Measurements from ENCODE around the gene PRKACA. TPM values are rescaled to one million over a fixed set of nuclear protein-coding genes. Genes with fewer than 3 reads are reported as not detected.

Gene PRKACA
- total RNA-seq, 1 donor from 2014 or later = 28.0 TPM

GRCh38 chr19:14116918-14117578, 514 bp downstream of the PRKACA start:
- Histone ChIP-seq H3K9me3 (no peaks in the 10 kb centered on the region), H3K4me3 (peak overlapping the region; percentile 95 to 99), H3K27ac (peak overlapping the region; percentile 79), H3K36me3 (no peaks in the 10 kb centered on the region), H3K4me1 (peaks cover 73% of the 10 kb centered on the region), H3K27me3 (no peaks in the 10 kb centered on the region)
- TF ChIP-seq CTCF (IDR thresholded peaks at IDR 0.05) = no peak
- no peak for DNase-seq (ENCODE audit: extremely low spot score in 2 of 2)
- intact Hi-C loops (cut with DNase I) = loop anchor here (5.0 kb wide), 1 partner anchor 35 kb away; no protein-coding TSS in a partner anchor

GRCh38 chr19:14116525-14116917, 1.0 kb downstream of the PRKACA start:
- DNase-seq (ENCODE audit: extremely low spot score in 2 of 2) = no peak
- Histone ChIP-seq H3K9me3 (no peaks in the 10 kb centered on the region), H3K27me3 (no peaks in the 10 kb centered on the region), H3K27ac (peak overlapping the region; percentile 79), H3K4me1 (peaks cover 78% of the 10 kb centered on the region), H3K4me3 (peak overlapping the region; percentile 95 to 99), H3K36me3 (no peaks in the 10 kb centered on the region)
- TF ChIP-seq CTCF (IDR thresholded peaks at IDR 0.05) = no peak
- no peak for TF ChIP-seq POLR2A (IDR thresholded peaks at IDR 0.05)
- TF ChIP-seq POLR2AphosphoS5 (IDR thresholded peaks at IDR 0.05; ENCODE audit: insufficient read depth in 1 of 2, low read depth in 1 of 2) = no peak
- intact Hi-C loops (cut with DNase I) = loop anchor here (5.0 kb wide), 1 partner anchor 34 kb away; no protein-coding TSS in a partner anchor

GRCh38 chr19:14115756-14116155, 1.8 kb downstream of the PRKACA start:
- no peak for DNase-seq (ENCODE audit: extremely low spot score in 2 of 2)
- Histone ChIP-seq H3K9me3 (no peaks in the 10 kb centered on the region), H3K27ac (peak overlapping the region; percentile 79), H3K36me3 (no peaks in the 10 kb centered on the region), H3K27me3 (no peaks in the 10 kb centered on the region), H3K4me3 (no peak overlapping the region), H3K4me1 (peaks cover 86% of the 10 kb centered on the region)
- TF ChIP-seq POLR2A (IDR thresholded peaks at IDR 0.05) (no peak), POLR2AphosphoS5 (IDR thresholded peaks at IDR 0.05; ENCODE audit: insufficient read depth in 1 of 2, low read depth in 1 of 2) (no peak), CTCF (IDR thresholded peaks at IDR 0.05) (no peak)
- intact Hi-C loops (cut with DNase I) = loop anchor here (5.0 kb wide), 1 partner anchor 33 kb away; no protein-coding TSS in a partner anchor

- peaks cover 83% of the 10 kb centered on the region for H3K4me1 ChIP-seq
- DNase-seq (ENCODE audit: extremely low spot score in 2 of 2) = no peak
- peak overlapping the region; percentile 53 for H3K27ac ChIP-seq
- no peaks in the 10 kb centered on the region for H3K36me3 ChIP-seq
- TF ChIP-seq POLR2AphosphoS5 (IDR thresholded peaks at IDR 0.05; ENCODE audit: insufficient read depth in 1 of 2, low read depth in 1 of 2) (no peak), CTCF (IDR thresholded peaks at IDR 0.05) (peak in 2 of 3 experiments; percentile 12 to 25)
- intact Hi-C loops (cut with DNase I) = loop anchor here (5.0 kb wide), 1 partner anchor 33 kb away; no protein-coding TSS in a partner anchor
- no peaks in the 10 kb centered on the region for H3K27me3 ChIP-seq
- no peaks in the 10 kb centered on the region for H3K9me3 ChIP-seq
- H3K4me3 ChIP-seq = no peak overlapping the region
Observed at GRCh38 chr19:14114854-14115253, 2.7 kb downstream of the PRKACA start.

GRCh38 chr19:14114439-14114838, 3.1 kb downstream of the PRKACA start:
- DNase-seq (ENCODE audit: extremely low spot score in 2 of 2) = no peak
- intact Hi-C loops (cut with DNase I) = no loop called here

More at GRCh38 chr19:14114439-14114838, 3.1 kb downstream of the PRKACA start:
- no peak for TF ChIP-seq POLR2AphosphoS5 (IDR thresholded peaks at IDR 0.05; ENCODE audit: insufficient read depth in 1 of 2, low read depth in 1 of 2)
- TF ChIP-seq CTCF (IDR thresholded peaks at IDR 0.05) = no peak
- TF ChIP-seq POLR2A (IDR thresholded peaks at IDR 0.05) = no peak
- peaks cover 0 to under 1% of the 10 kb centered on the region in 2 donors for H3K36me3 ChIP-seq
- H3K9me3 ChIP-seq = no peaks in the 10 kb centered on the region
- H3K27ac ChIP-seq = peak overlapping the region; percentile 85
- no peak overlapping the region for H3K4me3 ChIP-seq
- H3K27me3 ChIP-seq = no peaks in the 10 kb centered on the region
- H3K4me1 ChIP-seq = peaks cover 79% of the 10 kb centered on the region

Measured in vagina (tissue), 2 donors.